K562 (cell line): ENCODE data around the gene SNX18. TPM values are rescaled to one million over a fixed set of nuclear protein-coding genes. Genes with fewer than 3 reads are reported as not detected.

ENCODE experiments used
- ATAC-seq: fragments of 200-7000 bp; cut with Tn5 transposase; 3 replicates; pipeline ENCODE4 v1.9.1; 2020; ENCODE audit warnings: moderate library complexity
- BruUV-seq: library from RNA; stranded (reverse); fragments of 400-500 nt; replicated peaks from 2 replicates; lab custom pipeline; 2021; lab: Mats Ljungman, UMichigan
- CTCF ChIA-PET: fragments of 300-600 bp; formaldehyde crosslinking; extraction: SDS; loops from one replicate; lab custom pipeline; 2021; ENCODE audit warnings: low intra/inter-chr PET ratio; lab: Yijun Ruan, JAX
- POLR2A ChIA-PET: fragments of 300-600, 350-650 bp; sonication (Branson Sonifier 250); formaldehyde crosslinking; extraction: SDS; loops from one replicate; lab custom pipeline; 2021; ENCODE audit warnings: antibody characterized with exemption, inconsistent platforms; lab: Yijun Ruan, JAX
- DNase-seq, 4 experiments: peaks; one replicate each; pipeline versions ENCODE4 v3.0.0 to v3.0.0-alpha.2; 2011 to 2018; ENCODE audit warnings: low spot score in 3 of 4, mixed read lengths in 3 of 4; ENCODE audit errors: extremely low read depth in 1 of 4
- FAIRE-seq: peaks from 2 replicates; lab custom pipeline; 2011; peaks lifted over from hg19 to GRCh38; lab: Jason Lieb, UNC
- H2AFZ ChIP-seq: 2 replicates; pipeline ENCODE4 v1.6.0; 2011; ENCODE audit warnings: low read depth, low read length, control low read depth, inconsistent platforms
- H3K27ac ChIP-seq: fragments of 200-600 bp; 3 replicates; pipeline ENCODE4 v1.8.0; 2011; ENCODE audit warnings: low read depth, mild to moderate bottlenecking, control low read depth, inconsistent platforms, low read length, moderate library complexity, mixed read lengths; ENCODE audit errors: extremely low read depth
- H3K27me3 ChIP-seq, 2 experiments: fragments of 300-600 bp in 1 of 2; 2 replicates in 1 of 2; 3 replicates in 1 of 2; pipeline versions ENCODE4 v1.6.0 to v1.8.0; 2011; ENCODE audit warnings: inconsistent platforms in 2 of 2, low read length in 2 of 2, mild to moderate bottlenecking in 1 of 2, mixed read lengths in 1 of 2, moderate library complexity in 1 of 2; ENCODE audit not compliant: control insufficient read depth in 2 of 2, insufficient read depth in 2 of 2
- H3K36me3 ChIP-seq: fragments of 300-600 bp; 3 replicates; pipeline ENCODE4 v1.8.0; 2011; ENCODE audit warnings: mild to moderate bottlenecking, low read length, inconsistent platforms; ENCODE audit not compliant: control insufficient read depth, insufficient read depth
- H3K4me1 ChIP-seq, 2 experiments: fragments of 200-600 bp in 1 of 2; replicated peaks in 1 of 2; 2 replicates in 1 of 2; 3 replicates in 1 of 2; pipeline versions ENCODE4 v1.5.1 to v1.8.0; 2011; ENCODE audit warnings: inconsistent platforms in 2 of 2, low read length in 2 of 2, mild to moderate bottlenecking in 1 of 2, mixed read lengths in 1 of 2, moderate library complexity in 1 of 2; ENCODE audit not compliant: control insufficient read depth in 2 of 2, insufficient read depth in 2 of 2
- H3K4me2 ChIP-seq: 2 replicates; pipeline ENCODE4 v1.6.1; 2011; ENCODE audit warnings: low read length, control low read depth, inconsistent platforms, mixed read lengths; ENCODE audit not compliant: insufficient read depth
- H3K4me3 ChIP-seq: fragments of 200-600 bp; sonication (generic), shearing (Covaris generic); 2 replicates; pipeline ENCODE4 v1.5.1; 2016; ENCODE audit warnings: control low read depth, inconsistent platforms
- H3K79me2 ChIP-seq: fragments of 200-600 bp; 3 replicates; pipeline ENCODE4 v1.8.0; 2011; ENCODE audit warnings: low read length, inconsistent platforms; ENCODE audit not compliant: control insufficient read depth, insufficient read depth
- H3K9ac ChIP-seq, 2 experiments: 2 replicates each; pipeline versions ENCODE4 v1.6.0 to v1.6.1; 2011; ENCODE audit warnings: low read depth in 2 of 2, low read length in 2 of 2, control low read depth in 1 of 2, inconsistent platforms in 1 of 2, mild to moderate bottlenecking in 1 of 2, mixed read lengths in 1 of 2; ENCODE audit not compliant: insufficient read depth in 1 of 2
- H3K9me1 ChIP-seq: one replicate; pipeline ENCODE4 v1.6.0; 2011; ENCODE audit warnings: inconsistent platforms, mild to moderate bottlenecking, low read length, moderate library complexity; ENCODE audit not compliant: control insufficient read depth, insufficient read depth
- H3K9me3 ChIP-seq: replicated peaks from 2 replicates; pipeline ENCODE4 v1.5.1; 2011; ENCODE audit warnings: low read depth, low read length, inconsistent platforms; ENCODE audit not compliant: control insufficient read depth, insufficient read depth
- H4K20me1 ChIP-seq: replicated peaks from 2 replicates; pipeline ENCODE4 v1.6.1; 2011; ENCODE audit warnings: low read length, inconsistent platforms, mixed read lengths; ENCODE audit not compliant: control insufficient read depth, insufficient read depth
- CBX5 ChIP-seq: IDR thresholded peaks from 2 replicates; pipeline ENCODE4 v1.6.1; 2014; ENCODE audit warnings: low read depth, borderline replicate concordance
- NUFIP1 ChIP-seq: fragments of 450-650 bp; IDR thresholded peaks from 2 replicates; pipeline ENCODE4 v1.6.1; 2018; ENCODE audit not compliant: partially characterized antibody
- SPI1 ChIP-seq: IDR thresholded peaks from 2 replicates; pipeline ENCODE4 v1.6.1; 2011; ENCODE audit warnings: low read depth, low read length, control low read depth, borderline replicate concordance
- XRCC3 ChIP-seq: fragments of 450-650 bp; IDR thresholded peaks from 2 replicates; pipeline ENCODE4 v1.6.1; 2017; ENCODE audit warnings: mild to moderate bottlenecking, moderate library complexity
- ZKSCAN3 ChIP-seq: fragments of 250-450 bp; sonication (Bioruptor Pico); IDR thresholded peaks from 2 replicates; pipeline ENCODE4 v1.4.0; 2020
- WGBS: fragments of 100-300 bp; shearing (Covaris generic); methylation state at CpG from one replicate; pipeline ENCODE4 v1.1.6; 2016; ENCODE audit warnings: low coverage, mixed read lengths; ENCODE audit not compliant: insufficient coverage; ENCODE audit errors: missing lambda C conversion rate; 5-methylcytosine and 5-hydroxymethylcytosine counted together
- in situ Hi-C: fragments of 300-500 bp; cut with MboI; formaldehyde crosslinking; loops from 4 replicates; pipeline ENCODE4 v1.15.0; 2018; ENCODE audit warnings: inconsistent platforms, mixed read lengths
- intact Hi-C: fragments of 100-400 bp; cut with micrococcal nuclease; formaldehyde crosslinking; loops from 2 replicates; pipeline ENCODE4 v1.14.2; 2022
- polyA plus RNA-seq, 8 experiments: library from polyadenylated mRNA; depleted of rRNA in 4 of 8; stranded (reverse) in 5 of 8; unstranded in 3 of 8; fragments of >200 nt; fragmentation: Nextera tagmentation in 2 of 8; fragmentation: Illumina TruSeq in 1 of 8; extraction: Ambion mirVana in 2 of 8; extraction: Trizol in 1 of 8; gene quantifications; 2 replicates each; pipeline versions ENCODE4 v1.2.1 to v1.2.3, GENCODE V29; 2011 to 2014; ENCODE audit warnings: inconsistent platforms in 1 of 8, missing spikeins in 1 of 8
- total RNA-seq, 7 experiments: library from RNA; depleted of rRNA in 6 of 7; stranded (reverse); fragments of >200 nt in 6 of 7; fragmentation: Illumina TruSeq in 2 of 7; extraction: Trizol in 2 of 7; gene quantifications; 2 replicates each; pipeline versions ENCODE4 v1.2.1 to v1.2.3, GENCODE V29; 2011 to 2021; ENCODE audit warnings: low replicate concordance in 1 of 7

SNX18 gene
- total and polyA plus RNA-seq, 9 of the 15 experiments (the other 6 are each of a cell fraction or from before 2014, with no cell fraction given) = 2.3 to 8.8 (median 6.0) TPM

GRCh38 chr5:54525692-54526091 is 8.1 kb downstream of the SNX18 start (continued):
- no peak for TF ChIP-seq XRCC3
- TF ChIP-seq NUFIP1 = no peak

GRCh38 chr5:54526604-54527288 is 9.2 kb downstream of the SNX18 start:
- peaks cover 2 to 4% of the 10 kb centered on the region in 2 experiments; a peak in 4 of 5 replicates for H3K4me1 ChIP-seq
- H3K79me2 ChIP-seq = peaks cover 5% of the 10 kb centered on the region; the same call in 1 of the 3 replicates
- no peak overlapping the region for H2AFZ ChIP-seq
- WGBS = 59% methylated on average over 6 of the region's 6 CpGs
- H3K27ac ChIP-seq = no peak overlapping the region
- intact Hi-C loops (no loop called here), in situ Hi-C loops (no loop called here)
- DNase-seq = no peak
- no peaks in the 10 kb centered on the region for H3K9me1 ChIP-seq
- H3K9ac ChIP-seq = no peak overlapping the region
- ChIA-PET POLR2A (no interaction called here), CTCF (no interaction called here)
- no peak for FAIRE-seq
- H3K4me2 ChIP-seq = no peak overlapping the region
- no peaks in the 10 kb centered on the region for H3K36me3 ChIP-seq
- no peak overlapping the region for H3K4me3 ChIP-seq
- no peaks in the 10 kb centered on the region for H3K9me3 ChIP-seq
- no TSS peak for BruUV-seq
- TF ChIP-seq SPI1 (no peak), CBX5 (no peak), ZKSCAN3 (CRISPR knock-in tag) (no peak)
- H3K27me3 ChIP-seq = no peaks in the 10 kb centered on the region
- no peak for ATAC-seq
- H4K20me1 ChIP-seq = peaks cover 4% of the 10 kb centered on the region; the same call in 1 of the 2 replicates
